HG03439 (cell line): ENCODE measurements around the gene EFCAB6.

Experiments
- ATAC-seq: cut with Tn5 transposase; IDR thresholded peaks from one replicate; pipeline ENCODE4 v1.9.1; 2021; ENCODE audit warnings: mild to moderate bottlenecking, moderate library complexity; ENCODE audit not compliant: unreplicated experiment

The EFCAB6 gene

DNA sequence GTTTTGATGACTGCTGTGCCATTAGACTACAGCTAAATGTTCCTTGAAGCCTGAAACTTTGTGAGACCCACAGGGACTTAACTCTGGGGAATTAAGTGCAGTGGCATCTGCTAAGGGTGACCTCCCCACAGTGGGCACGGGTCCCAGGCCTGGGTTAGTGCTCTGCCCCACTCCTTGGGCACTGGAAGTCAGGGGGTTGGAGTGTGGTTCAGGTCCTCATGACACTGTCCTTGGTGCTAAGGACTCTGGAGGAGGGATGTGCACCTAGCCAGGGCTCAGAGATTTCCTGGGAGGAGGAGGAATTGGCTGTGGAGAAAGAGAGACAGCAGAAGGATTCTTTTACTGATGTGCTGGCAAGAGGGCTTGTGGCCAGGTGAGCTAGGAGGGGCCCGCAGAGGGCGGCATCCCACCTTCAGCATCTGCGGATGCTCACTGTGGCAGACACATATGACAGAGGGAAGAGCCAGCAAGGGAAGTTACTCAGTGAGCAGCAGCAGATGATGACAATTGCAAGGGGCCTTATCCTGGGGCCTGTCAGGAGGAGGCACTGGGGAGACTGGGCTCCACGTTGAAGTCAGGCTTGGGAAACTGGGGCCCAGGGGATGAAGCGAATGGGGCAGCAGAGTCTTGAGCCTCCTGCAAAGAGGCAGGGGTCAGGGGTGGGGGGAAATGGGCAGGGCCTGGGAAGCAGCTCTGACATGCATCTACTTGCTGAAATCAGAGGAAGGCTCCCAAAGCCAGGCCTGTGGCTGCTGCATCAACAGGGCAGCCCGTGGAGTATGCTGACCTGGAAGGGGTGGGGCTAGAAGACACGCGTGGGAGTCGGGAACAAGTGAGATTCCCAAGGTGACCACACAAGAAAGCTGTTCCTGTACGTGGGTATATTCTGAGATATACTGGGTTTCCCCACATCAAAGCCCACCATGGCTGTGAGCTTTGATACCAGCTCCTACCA, 256.3 kb downstream of the EFCAB6 start:
- no peak for ATAC-seq

DNA sequence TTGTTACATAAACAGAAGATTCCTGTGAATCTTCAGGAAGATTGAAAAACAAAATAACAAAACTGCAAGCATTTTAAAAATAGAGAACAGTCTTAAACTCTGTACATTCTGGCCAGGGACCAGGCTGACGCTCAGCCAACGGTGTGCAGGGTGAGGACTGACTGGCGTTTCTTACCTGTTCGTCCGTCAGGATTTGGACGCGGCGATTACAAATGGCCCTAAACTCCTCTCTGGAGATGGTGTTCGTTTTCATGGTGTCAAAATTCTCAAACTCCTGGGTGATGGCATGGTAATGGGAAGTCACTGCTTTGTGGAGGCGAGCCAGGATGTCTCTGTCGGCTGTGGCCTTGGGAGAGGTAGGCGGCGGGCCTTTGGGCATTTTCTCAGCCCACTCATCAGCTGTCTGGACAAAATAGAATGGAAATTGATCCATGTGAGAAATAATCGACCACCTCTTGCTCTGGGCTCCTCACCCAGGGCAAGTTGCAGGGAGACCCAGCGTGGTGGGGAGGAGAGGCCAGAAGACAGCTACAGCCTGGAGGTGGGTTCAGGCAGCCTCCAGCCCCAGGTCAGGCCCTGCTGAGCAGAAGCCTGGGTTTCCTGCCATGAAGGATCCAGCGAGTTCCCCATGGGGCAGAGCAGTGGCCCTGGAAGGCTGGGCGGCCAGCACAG, 257.3 kb downstream of the EFCAB6 start:
- no peak for ATAC-seq

DNA sequence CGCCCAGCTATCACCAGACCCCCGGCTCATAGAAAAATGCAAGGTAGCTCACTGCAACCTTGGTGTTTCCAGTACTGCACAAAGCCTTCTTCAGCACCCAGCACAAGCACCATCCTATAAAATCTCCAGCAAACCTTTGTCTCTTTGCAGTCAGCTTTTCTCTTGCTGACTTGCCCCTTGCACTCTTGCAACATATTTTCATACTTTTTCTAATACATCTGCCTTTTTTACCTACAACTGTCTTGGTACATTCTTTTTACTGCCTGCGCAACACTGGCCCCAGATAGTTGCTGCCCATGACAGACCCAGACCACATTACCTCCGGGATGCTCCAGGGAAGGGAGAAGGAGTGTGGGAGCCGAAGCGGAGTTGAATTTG, 257.9 kb downstream of the EFCAB6 start:
- ATAC-seq: no peak

DNA sequence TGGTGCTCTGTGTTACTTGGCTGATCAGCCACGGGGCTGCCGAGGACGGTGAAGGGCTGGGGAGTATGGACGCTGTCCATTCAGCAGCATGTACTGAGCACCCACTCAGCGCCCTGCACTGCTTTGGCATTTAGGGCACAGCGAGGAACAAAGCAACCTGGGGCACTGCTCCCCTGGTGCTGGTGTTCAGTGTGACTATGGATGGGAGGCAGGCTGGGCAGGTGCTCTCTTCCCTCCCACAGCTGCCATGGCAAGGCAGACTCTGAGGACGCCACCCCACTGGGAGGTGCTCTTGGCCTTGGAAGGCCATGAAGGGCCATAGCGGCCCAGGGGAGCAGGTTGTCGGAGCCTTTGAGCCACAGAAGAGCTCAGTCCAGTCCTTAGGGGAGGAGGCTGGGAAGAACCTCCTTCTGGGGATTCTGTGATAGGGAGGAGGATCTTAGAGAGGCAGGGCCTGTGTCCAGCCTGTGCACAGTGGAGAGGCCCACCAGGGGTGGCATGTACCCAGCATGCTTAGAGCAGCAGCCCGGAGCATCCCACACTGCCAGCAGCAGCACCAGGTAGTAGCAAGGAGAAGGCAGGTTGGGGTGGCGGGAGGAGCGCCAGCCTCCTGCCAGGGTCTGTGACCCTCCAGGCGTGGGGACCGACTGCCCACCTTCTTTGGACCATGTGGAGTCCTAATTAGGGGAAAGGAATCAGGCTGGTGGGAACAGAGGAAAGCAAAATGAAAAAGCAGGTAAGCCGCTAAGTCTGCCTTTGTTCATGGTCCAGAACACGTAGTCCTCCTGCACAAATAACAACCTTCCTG, 258.4 kb downstream of the EFCAB6 start:
- no peak for ATAC-seq

DNA sequence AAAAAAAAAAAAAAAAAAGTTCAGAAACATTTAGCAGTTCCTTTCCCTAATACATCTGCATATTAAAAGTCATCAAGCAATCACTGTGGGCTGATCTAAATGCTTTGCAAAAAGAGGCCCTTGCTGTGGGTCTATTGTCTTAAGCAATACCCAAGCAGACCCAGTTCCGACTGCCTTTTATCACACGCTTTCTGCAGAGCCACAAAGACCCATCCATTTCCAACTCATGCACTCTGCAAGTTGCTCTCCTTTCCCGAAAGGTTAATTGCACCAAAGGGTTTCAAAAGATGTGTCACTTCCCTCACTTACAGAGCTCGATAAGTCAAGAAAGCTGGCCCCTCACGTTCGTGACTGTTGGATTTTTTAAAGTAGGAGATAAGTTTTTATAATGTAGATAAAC, 261.4 kb downstream of the EFCAB6 start:
- no peak for ATAC-seq

DNA sequence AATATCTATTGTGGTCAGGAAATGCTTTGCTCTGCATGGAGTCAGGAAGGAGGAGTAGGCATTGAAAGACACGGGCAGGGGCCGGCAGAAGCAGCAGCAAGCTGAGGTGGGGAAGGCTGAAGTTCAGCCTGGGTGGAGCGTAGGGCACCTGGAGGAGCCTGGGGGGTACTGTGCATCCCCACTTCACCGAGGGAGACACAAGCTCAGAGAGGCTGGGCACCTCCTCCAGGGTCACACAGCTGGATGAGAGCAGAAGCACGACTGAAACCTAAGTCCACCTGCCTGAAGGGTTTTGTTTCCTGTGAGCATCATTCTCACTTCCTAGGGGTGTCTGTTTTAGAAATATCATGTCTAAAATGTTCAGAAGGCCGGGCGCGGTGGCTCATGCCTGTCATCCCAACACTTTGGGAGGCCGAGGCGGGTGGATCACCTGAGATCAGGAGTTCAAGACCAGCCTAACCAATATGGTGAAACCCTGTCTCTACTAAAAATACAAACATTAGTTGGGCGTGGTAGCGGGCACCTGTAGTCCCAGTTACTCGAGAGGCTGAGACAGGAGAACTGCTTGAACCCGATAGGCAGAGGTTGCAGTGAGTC, 262.0 kb downstream of the EFCAB6 start:
- ATAC-seq: no peak

DNA sequence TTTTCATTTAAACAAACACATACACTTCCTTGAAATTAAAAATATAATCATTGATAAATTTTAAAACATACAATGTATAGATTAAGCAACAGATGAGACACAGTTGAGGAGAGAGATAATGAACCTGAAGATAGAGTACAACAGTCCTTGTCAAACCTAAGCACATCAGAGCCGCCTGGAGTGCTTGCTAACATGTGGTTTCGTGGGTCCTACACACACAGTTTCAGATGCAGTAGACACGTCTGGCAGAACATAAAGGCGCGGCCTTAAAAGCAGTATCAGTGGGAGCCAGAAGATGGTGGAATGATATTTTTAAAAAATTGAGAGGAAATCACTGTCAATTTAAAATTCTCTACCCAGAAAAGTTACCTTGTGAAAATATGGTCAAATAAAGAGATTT, 265.9 kb downstream of the EFCAB6 start:
- ATAC-seq: no peak

DNA sequence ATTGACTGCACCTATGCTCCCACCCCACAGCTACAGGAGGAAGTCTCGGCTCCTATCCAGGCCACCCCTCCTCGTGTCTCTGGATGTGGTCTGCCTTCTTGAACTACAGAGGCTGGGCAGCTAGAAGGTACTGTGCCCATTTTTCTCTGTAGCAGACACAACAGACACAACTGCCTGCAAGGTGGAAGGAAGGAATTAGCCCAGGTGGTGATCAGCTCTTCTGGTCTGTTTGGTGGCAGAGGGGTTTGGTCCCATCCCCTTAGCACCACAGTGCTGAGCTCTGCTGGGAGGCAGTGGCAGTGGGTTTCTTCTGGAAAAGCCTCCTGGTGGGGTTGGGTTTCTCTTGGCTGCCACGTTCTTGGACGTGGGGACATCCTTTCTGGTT, 267.8 kb downstream of the EFCAB6 start:
- ATAC-seq: no peak

DNA sequence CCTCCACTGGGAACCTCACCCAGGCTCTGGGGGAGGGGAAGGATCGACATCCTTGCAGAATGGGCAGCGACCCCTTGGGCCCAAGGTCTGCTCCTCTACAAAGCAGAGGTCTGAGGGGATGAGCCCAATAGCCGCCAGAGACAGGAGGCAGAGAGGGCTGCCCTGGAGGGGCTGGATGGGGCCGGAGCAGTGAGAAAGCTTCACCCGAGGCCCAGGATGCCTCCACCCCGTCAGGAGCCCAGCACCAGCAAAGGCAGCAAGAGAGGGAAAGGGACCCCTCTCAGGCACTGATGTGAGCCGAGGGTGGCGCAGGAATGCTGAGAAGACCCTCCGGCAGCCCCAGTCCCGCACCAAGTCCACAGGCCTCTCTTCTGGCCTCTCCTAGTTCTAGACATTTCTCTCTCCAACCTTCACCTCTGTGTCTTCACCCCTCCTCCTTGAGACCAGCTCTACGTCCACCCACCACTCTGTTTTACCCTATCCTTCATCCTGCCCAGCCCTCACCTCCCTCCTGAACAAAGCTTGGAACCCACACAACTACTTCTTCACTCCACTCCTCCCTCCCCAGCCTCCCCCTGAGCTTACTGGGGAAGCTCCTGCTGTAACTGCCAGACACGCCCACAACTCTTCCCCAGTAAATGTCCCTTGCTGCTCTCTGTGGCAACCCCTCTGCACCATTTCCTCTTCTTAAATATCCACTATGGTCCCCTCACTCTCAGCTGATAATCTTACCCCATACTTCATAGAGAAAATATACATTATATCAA, 268.4 kb downstream of the EFCAB6 start:
- no peak for ATAC-seq

DNA sequence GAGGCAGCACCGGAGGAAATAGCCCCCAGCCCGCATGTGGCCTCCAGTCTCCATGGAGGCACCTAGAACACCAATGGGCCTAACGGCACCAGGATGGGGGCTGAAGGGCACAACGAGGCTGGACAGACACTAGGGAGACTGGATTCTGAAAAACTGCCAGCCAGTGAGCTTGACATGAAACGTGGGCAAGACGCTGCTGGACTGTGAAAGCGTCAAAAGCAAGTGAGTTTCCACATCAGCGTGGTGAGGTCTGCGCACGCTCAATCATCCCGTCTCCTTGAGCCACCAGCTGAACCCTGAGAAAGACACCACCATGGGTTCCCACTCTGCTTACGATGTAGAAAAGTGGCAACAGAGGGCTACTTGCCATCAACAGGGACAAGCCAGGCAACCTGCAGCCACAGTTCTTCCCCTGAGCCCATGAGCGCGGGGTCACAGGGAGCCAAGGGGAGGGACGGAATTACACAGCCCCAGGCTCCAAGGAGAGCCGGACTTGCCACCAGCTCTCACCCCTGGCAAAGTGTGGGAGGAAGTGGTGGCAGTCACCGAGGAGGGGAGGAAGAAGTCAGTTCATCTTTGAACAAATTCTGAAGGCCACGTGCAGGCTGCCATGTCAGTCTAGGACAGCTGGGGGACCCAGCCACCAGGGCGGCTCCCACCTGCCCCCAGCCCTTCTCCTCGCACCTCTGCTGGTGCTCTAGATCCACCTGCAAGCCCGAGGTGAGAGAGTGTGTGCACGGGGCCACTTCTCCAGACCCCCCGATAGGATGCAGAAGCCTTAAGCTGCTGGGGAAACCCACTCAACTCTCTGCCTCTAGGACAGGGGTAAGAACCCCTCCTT, 269.2 kb downstream of the EFCAB6 start:
- no peak for ATAC-seq

DNA sequence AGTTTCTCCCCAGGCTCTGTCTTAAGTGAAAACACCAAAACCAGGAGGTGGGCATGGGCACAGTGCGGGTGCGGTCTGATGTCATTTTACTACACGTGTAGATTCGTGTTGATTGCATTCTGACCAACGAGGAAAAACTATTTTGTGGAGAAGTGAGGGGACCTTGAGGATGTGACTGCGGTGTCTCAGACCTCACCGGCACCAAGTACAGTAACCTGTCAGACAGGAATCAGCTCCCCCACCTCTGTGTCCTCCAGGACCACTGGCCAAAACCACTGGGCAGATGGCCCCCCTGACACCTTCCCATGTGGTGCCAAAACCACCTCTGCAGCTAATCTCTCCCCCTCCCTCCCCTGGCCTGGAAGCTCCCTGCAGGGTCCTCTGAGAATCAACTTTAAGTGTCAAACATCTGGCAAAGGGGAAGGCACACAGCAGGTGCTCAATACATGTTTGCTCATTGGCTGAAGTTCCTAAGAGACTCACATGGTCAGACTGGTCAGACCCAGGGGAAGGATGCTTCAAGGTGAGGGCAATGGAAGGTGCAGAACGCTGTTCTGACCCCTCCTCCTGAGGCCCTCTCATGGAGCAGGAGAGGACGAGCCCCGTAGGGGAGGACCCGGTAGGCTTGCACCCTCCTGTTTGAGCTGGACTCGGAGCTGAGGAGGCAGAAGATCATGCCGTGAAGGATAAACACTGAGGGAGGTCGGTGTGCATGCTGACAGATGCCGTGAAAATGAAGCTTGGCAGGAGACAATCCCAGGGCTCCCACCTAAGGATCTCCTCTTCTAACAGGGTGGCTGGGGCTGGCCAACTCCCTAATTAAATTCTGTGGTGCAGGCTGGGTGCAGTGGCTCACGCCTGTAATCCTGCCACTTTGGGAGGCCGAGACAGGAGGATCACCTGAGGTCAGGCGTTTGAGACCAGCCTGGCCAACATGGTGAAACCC, 270.4 kb downstream of the EFCAB6 start:
- no peak for ATAC-seq

DNA sequence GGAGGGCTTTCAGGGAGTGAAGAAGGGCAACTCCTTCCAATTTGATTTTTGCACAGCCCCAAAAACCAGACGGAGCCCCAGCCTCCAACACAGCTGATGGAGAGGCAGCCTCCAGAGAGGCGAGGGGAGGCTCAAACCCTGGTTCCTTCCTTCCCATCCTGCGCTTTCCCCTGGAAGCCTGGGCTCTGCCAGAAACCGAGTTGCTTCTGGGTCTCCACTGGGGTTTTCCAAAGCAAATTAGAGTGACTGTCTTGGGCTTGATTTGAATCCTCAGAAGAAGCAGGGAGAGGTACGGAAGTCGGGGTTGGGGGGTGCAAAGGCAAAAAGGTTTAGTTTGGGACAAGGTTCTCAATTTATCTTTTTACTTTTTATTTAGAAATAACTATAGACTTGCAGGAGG, 271.1 kb downstream of the EFCAB6 start:
- ATAC-seq: no peak

DNA sequence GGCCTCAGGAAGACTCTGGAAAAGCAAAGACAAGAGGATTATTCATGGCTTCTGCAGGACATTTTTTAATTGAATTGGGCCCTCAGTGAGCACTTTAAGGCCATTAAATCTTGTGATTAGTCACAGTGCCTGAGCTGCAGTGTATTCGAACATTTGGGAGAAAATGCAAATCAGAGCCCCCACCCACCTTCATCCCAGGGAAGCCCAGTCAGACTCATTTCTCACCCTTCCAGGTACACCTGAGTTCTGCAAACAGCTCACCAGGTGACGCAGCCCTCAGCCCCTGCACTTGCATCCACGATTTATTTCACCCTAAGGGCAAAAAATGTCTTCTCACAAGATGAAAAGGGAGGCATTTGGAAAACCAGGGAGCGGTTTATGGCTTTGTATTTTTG, 271.6 kb downstream of the EFCAB6 start:
- no peak for ATAC-seq

DNA sequence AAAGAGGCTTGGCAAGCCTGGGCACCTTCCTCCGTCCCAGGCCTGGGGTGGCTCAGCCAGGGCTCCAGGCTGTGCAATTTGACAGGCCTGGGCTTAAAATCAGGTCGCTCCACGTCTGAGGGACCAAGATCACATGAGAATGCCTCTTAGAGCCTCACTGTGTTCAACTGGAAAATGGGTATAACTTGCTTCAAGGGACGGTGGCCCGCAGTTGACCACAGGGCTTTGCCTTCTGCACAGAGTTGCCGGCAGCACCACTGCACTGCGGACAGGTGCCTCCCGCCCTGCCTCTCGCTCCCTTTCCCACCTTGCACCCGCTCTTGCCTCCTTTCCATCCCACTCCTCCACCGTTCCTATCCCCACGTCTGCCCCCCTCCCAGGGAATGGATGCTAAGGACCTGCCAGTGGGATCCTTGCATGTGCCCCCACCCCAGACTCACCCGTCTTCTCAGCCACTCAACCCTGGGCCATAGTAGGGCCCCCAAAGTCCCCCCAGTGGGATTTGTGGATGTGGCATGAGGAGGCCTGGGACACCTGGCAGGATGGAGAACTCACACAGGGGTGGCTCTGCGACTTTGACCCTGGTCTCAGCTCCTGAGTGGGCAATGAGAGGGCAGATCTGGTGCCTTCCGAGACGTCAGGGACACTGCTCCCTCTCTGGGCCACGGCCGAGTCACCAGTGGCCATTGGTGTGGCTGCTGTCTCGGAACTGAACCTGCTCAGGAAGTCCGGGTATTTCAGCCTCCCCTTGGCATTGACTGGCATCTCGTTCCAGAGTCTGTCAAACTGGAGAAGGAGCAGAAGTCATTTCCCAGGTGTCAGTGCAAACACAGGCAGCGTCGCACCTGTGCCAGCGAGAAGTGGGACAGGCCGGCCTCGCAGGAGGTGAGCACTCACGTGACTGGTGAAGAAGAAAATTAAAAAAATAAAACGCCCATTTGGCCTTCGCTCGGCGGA, 272.3 kb downstream of the EFCAB6 start:
- no peak for ATAC-seq

DNA sequence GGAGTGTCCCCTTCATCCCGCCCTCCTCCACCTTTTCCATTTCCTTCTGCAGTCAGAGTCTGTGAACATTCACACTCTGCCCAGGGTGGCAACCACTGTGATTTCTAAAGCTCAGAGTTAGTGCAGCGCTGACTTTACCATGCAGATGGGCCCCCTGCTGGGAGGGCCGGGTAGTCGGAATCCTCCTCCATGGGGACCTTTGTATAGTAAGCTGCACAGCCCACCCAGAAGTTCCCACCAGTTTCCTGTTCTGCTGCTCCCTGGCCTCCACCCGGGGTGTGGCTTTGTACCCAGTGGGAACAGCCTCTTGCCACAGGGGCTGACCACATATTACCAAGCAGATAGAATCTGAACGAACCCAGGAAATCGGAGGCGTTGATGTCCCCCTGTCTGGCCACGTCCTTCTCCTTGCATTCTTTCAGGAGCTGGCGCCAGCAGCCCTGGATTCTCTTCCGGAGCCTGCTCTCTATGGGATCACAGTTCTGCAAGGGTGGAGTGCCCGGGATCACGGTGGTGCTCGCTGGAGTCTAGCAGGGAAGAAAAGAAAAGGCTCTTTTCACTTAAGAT, 275.0 kb downstream of the EFCAB6 start:
- ATAC-seq: no peak

DNA sequence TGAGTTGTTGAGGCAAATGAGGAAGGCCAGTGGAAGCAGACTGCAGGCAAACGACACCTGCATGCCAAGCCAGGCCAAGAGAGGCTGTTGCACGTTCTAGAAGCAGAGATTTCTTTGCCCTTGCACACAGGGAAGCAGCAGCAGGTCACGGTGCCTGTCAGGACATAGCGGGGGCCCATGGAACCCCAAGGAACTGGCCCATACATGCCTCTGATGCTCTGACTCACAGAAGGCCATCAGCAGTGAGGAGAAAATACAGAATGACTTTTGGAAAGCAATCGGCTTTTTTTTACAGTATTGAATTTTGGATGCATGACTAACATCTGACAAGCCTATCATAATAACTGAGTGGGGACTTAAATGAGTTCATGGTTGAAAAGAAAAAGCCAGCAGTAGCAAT, 276.4 kb downstream of the EFCAB6 start:
- no peak for ATAC-seq

DNA sequence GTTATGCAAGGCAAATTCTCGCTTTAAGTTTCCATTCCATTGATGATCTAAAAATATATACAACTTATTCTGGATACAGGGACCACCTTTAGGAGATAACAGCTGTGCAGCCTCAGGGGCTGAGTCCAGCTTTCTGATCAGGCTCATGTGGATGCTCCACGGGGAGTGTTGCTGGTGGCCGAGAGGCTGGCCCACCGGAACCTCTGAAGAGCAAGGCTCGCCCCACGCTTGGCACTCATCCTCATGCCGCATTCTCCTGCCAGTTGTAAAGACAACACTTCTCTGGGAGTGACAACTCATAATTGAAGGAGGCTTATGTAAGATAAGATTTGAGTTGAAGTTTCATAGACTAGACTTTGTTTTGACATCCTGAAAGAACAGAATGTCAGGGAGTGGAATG, 276.8 kb downstream of the EFCAB6 start:
- ATAC-seq: no peak
